Muscle layer of colon (tissue), 2 donors: ENCODE results near the gene USP32.

Source experiments
- H3K27ac ChIP-seq: one replicate; pipeline ENCODE4 v1.7.0; 2013; ENCODE audit warnings: low read depth, mild to moderate bottlenecking, low read length, moderate library complexity
- H3K27me3 ChIP-seq, 2 donors: one replicate each; pipeline ENCODE4 v1.7.0; 2013; ENCODE audit warnings: low read length in 2 of 2, mild to moderate bottlenecking in 2 of 2; ENCODE audit not compliant: insufficient read depth in 2 of 2, control insufficient read depth in 1 of 2
- H3K36me3 ChIP-seq: one replicate; pipeline ENCODE4 v1.7.0; 2013; ENCODE audit warnings: mild to moderate bottlenecking, low read length; ENCODE audit not compliant: insufficient read depth
- H3K4me1 ChIP-seq: one replicate; pipeline ENCODE4 v1.7.0; 2013; ENCODE audit warnings: mild to moderate bottlenecking, low read length; ENCODE audit not compliant: insufficient read depth
- H3K4me3 ChIP-seq, 2 donors: one replicate each; pipeline ENCODE4 v1.7.0; 2013; ENCODE audit warnings: low read length in 2 of 2, low read depth in 1 of 2, mild to moderate bottlenecking in 1 of 2, moderate library complexity in 1 of 2
- H3K9ac ChIP-seq: one replicate; pipeline ENCODE4 v1.7.0; 2013; ENCODE audit warnings: low read length
- H3K9me3 ChIP-seq: one replicate; pipeline ENCODE4 v1.7.0; 2013; ENCODE audit warnings: mild to moderate bottlenecking, low read length
- donor health status: abdominal sarcoma.
- donor health status: Adenocarcinoma of cecum.

The USP32 gene

GRCh38 chr17:60155427-60155814, 236.5 kb downstream of the USP32 start:
- Histone ChIP-seq H3K9me3 (no peaks in the 10 kb centered on the region), H3K9ac (no peak overlapping the region), H3K27ac (no peak overlapping the region), H3K4me1 (peaks cover 3% of the 10 kb centered on the region), H3K36me3 (no peaks in the 10 kb centered on the region), H3K27me3 (peaks cover 17 to 37% of the 10 kb centered on the region in 2 donors), H3K4me3 (no peak overlapping the region)

GRCh38 chr17:60154616-60155426, 237.1 kb downstream of the USP32 start:
- no peaks in the 10 kb centered on the region for H3K9me3 ChIP-seq
- peaks cover 18 to 43% of the 10 kb centered on the region in 2 donors for H3K27me3 ChIP-seq
- peaks cover 3% of the 10 kb centered on the region for H3K4me1 ChIP-seq
- H3K36me3 ChIP-seq = no peaks in the 10 kb centered on the region
- H3K9ac ChIP-seq = no peak overlapping the region
- H3K27ac ChIP-seq = no peak overlapping the region
- H3K4me3 ChIP-seq = no peak overlapping the region

- no peak overlapping the region for H3K9ac ChIP-seq
- H3K27me3 ChIP-seq = peaks cover 28 to 48% of the 10 kb centered on the region in 2 donors
- H3K4me3 ChIP-seq = no peak overlapping the region
- H3K4me1 ChIP-seq = peaks cover 3% of the 10 kb centered on the region
- no peak overlapping the region for H3K27ac ChIP-seq
- H3K36me3 ChIP-seq = no peaks in the 10 kb centered on the region
- no peaks in the 10 kb centered on the region for H3K9me3 ChIP-seq
Observed at GRCh38 chr17:60153606-60154390, 238.1 kb downstream of the USP32 start.

- H3K27me3 ChIP-seq = peaks cover 45 to 54% of the 10 kb centered on the region in 2 donors
- H3K36me3 ChIP-seq = no peaks in the 10 kb centered on the region
- no peak overlapping the region for H3K9ac ChIP-seq
- H3K27ac ChIP-seq = no peak overlapping the region
- peaks cover 3% of the 10 kb centered on the region for H3K4me1 ChIP-seq
- no peak overlapping the region for H3K4me3 ChIP-seq
- no peaks in the 10 kb centered on the region for H3K9me3 ChIP-seq
Observed at GRCh38 chr17:60151355-60151754, 240.6 kb downstream of the USP32 start.

GRCh38 chr17:60149691-60150582, 242.0 kb downstream of the USP32 start, which contains the start of gene CA4:
Gene CA4 (plus strand): TSS chr17:60149973. CDS start chr17:60150035, 62 bp downstream.
- H3K9ac ChIP-seq = no peak within 1 kb of the TSS
- H3K4me1 ChIP-seq = peaks cover 3% of the 10 kb centered on the region
- H3K9me3 ChIP-seq = no peaks in the 10 kb centered on the region
- no peak within 1 kb of the TSS for H3K4me3 ChIP-seq
- no peaks in the 10 kb centered on the region for H3K36me3 ChIP-seq
- H3K27me3 ChIP-seq = peaks cover 51 to 60% of the 10 kb centered on the region in 2 donors
- H3K27ac ChIP-seq = no peak within 1 kb of the TSS

GRCh38 chr17:60148373-60148772, 243.6 kb downstream of the USP32 start:
- no peaks in the 10 kb centered on the region for H3K36me3 ChIP-seq
- no peak overlapping the region for H3K27ac ChIP-seq
- H3K4me3 ChIP-seq = no peak overlapping the region
- H3K27me3 ChIP-seq = peaks cover 51 to 64% of the 10 kb centered on the region in 2 donors
- H3K4me1 ChIP-seq = peaks cover under 1% of the 10 kb centered on the region
- no peaks in the 10 kb centered on the region for H3K9me3 ChIP-seq
- H3K9ac ChIP-seq = no peak overlapping the region

GRCh38 chr17:60147553-60148223, 244.2 kb downstream of the USP32 start:
- Histone ChIP-seq H3K27me3 (peaks cover 51 to 71% of the 10 kb centered on the region in 2 donors), H3K36me3 (no peaks in the 10 kb centered on the region)

GRCh38 chr17:60146206-60146605, 245.7 kb downstream of the USP32 start:
- no peak overlapping the region for H3K27ac ChIP-seq
- H3K4me1 ChIP-seq = peaks cover 7% of the 10 kb centered on the region
- H3K9me3 ChIP-seq = no peaks in the 10 kb centered on the region
- H3K4me3 ChIP-seq = no peak overlapping the region
- no peaks in the 10 kb centered on the region for H3K36me3 ChIP-seq
- peaks cover 39 to 83% of the 10 kb centered on the region in 2 donors for H3K27me3 ChIP-seq
- H3K9ac ChIP-seq = no peak overlapping the region

More at GRCh38 chr17:60147553-60148223, 244.2 kb downstream of the USP32 start:
- no peaks in the 10 kb centered on the region for H3K9me3 ChIP-seq
- no peak overlapping the region for H3K9ac ChIP-seq
- no peak overlapping the region for H3K4me3 ChIP-seq
- peaks cover 7% of the 10 kb centered on the region for H3K4me1 ChIP-seq
- H3K27ac ChIP-seq = no peak overlapping the region

- peaks cover 36 to 83% of the 10 kb centered on the region in 2 donors for H3K27me3 ChIP-seq
- H3K27ac ChIP-seq = no peak overlapping the region
- H3K4me1 ChIP-seq = peaks cover 7% of the 10 kb centered on the region
- no peaks in the 10 kb centered on the region for H3K36me3 ChIP-seq
- no peak overlapping the region for H3K9ac ChIP-seq
- H3K4me3 ChIP-seq = no peak overlapping the region
- no peaks in the 10 kb centered on the region for H3K9me3 ChIP-seq
Observed at GRCh38 chr17:60145006-60145935, 246.7 kb downstream of the USP32 start.
